PC-3 (cell line): ENCODE measurements around the gene SLC31A1. TPM values are rescaled to one million over a fixed set of nuclear protein-coding genes. Genes with fewer than 3 reads are reported as not detected.

ENCODE experiments used
- ATAC-seq: fragments of 200-7000 bp; cut with Tn5 transposase; 2 replicates; pipeline ENCODE4 v1.9.1; 2020; ENCODE audit warnings: mild to moderate bottlenecking, moderate library complexity
- BruUV-seq: library from RNA; stranded (reverse); fragments of 400-500 nt; replicated peaks from 2 replicates; lab custom pipeline; 2021; lab: Mats Ljungman, UMichigan
- CTCF ChIA-PET: fragments of 300-600 bp; sonication (Branson Sonifier 250); formaldehyde crosslinking; loops from one replicate; lab custom pipeline; 2022; ENCODE audit warnings: antibody characterized with exemption; lab: Charles Lee
- POLR2A ChIA-PET: fragments of 300-600 bp; sonication (Branson Sonifier 250); formaldehyde crosslinking; loops from one replicate; lab custom pipeline; 2022; ENCODE audit warnings: antibody characterized with exemption; ENCODE audit not compliant: unreplicated experiment; lab: Charles Lee
- DNase-seq: peaks from one replicate; pipeline ENCODE4 v3.0.0-alpha.2; 2015
- H2AFZ ChIP-seq: fragments of 300-600 bp; sonication (generic); 2 replicates; pipeline ENCODE4 v1.6.0; 2016; ENCODE audit warnings: antibody characterized with exemption, low read length
- H3F3A ChIP-seq: fragments of 300-600 bp; sonication (generic); one replicate; pipeline ENCODE4 v1.6.0; 2017; ENCODE audit warnings: antibody characterized with exemption, low read length, control low read depth, mild to moderate bottlenecking; ENCODE audit not compliant: unreplicated experiment
- H3K27ac ChIP-seq: fragments of 300-600 bp; sonication (generic); 2 replicates; pipeline ENCODE4 v1.5.1; 2016; ENCODE audit warnings: mild to moderate bottlenecking, low read length
- H3K27me3 ChIP-seq: fragments of 300-600 bp; sonication (generic); 2 replicates; pipeline ENCODE4 v1.6.1; 2016; ENCODE audit warnings: low read length, mixed read lengths
- H3K36me3 ChIP-seq: fragments of 300-600 bp; sonication (generic); 2 replicates; pipeline ENCODE4 v1.6.1; 2016; ENCODE audit warnings: low read depth, mixed run types, low read length, mixed read lengths
- H3K4me1 ChIP-seq: fragments of 300-600 bp; sonication (generic); 2 replicates; pipeline ENCODE4 v1.5.1; 2016; ENCODE audit warnings: low read length; ENCODE audit not compliant: insufficient read depth
- H3K4me2 ChIP-seq: fragments of 300-600 bp; sonication (generic); 2 replicates; pipeline ENCODE4 v1.6.0; 2016; ENCODE audit warnings: low read length
- H3K4me3 ChIP-seq: fragments of 300-600 bp; sonication (generic); 2 replicates; pipeline ENCODE4 v1.5.1; 2016; ENCODE audit warnings: mild to moderate bottlenecking, low read length, mixed read lengths
- H3K79me2 ChIP-seq: fragments of 300-600 bp; sonication (generic); 2 replicates; pipeline ENCODE4 v1.6.1; 2017; ENCODE audit warnings: low read length, mixed read lengths
- H3K9ac ChIP-seq: fragments of 300-600 bp; sonication (generic); 2 replicates; pipeline ENCODE4 v1.6.0; 2016; ENCODE audit warnings: mild to moderate bottlenecking, low read length
- H3K9me2 ChIP-seq: fragments of 300-600 bp; sonication (generic); replicated peaks from 2 replicates; pipeline ENCODE4 v1.6.1; 2016; ENCODE audit warnings: mixed run types, low read length, mixed read lengths
- H3K9me3 ChIP-seq: fragments of 300-600 bp; sonication (generic); 2 replicates; pipeline ENCODE4 v1.6.1; 2016; ENCODE audit warnings: low read length, mixed read lengths
- H4K20me1 ChIP-seq: fragments of 300-600 bp; sonication (generic); 2 replicates; pipeline ENCODE4 v1.6.1; 2016; ENCODE audit warnings: low read length, mixed read lengths
- CTCF ChIP-seq: fragments of 300-600 bp; sonication (generic); conservative IDR thresholded peaks from 2 replicates; pipeline ENCODE4 v1.5.1; 2017; ENCODE audit warnings: antibody characterized with exemption, low read depth, mild to moderate bottlenecking, low read length
- EZH2 ChIP-seq: fragments of 300-600 bp; sonication (generic); IDR thresholded peaks from one replicate; pipeline ENCODE4 v1.6.1; 2017; ENCODE audit warnings: antibody characterized with exemption, mild to moderate bottlenecking, low read length; ENCODE audit not compliant: unreplicated experiment
- EZH2phosphoT487 ChIP-seq: fragments of 300-600 bp; sonication (generic); IDR thresholded peaks from 2 replicates; pipeline ENCODE4 v1.6.1; 2018; ENCODE audit warnings: mild to moderate bottlenecking, antibody characterized with exemption, low read length, borderline replicate concordance
- intact Hi-C: fragments of 100-400 bp; cut with micrococcal nuclease; formaldehyde crosslinking; loops from 2 replicates; pipeline ENCODE4 v1.9.0; 2023
- total RNA-seq: library from RNA; depleted of rRNA; stranded (reverse); fragments of >200 nt; gene quantifications from 2 replicates; pipeline ENCODE4 v1.2.3, GENCODE V29; 2014

The SLC31A1 gene
- total RNA-seq, 1 experiment from 2014 or later, result 9.7 TPM

GRCh38 chr9:113258282-113258681, 36.9 kb downstream of the SLC31A1 start:
- TF ChIP-seq EZH2phosphoT487, result no peak
- TF ChIP-seq CTCF, result no peak
- no peak for TF ChIP-seq EZH2
- ChIA-PET CTCF (interaction anchor here (0.6 kb wide), 1 partner anchor 37 kb away, joined by 6 read pairs; the partner anchor contains the start of genes FKBP15 and SLC31A1), POLR2A (no interaction called here)
- no peaks in the 10 kb centered on the region for H3K36me3 ChIP-seq
- H3K4me2 ChIP-seq, result no peak overlapping the region
- no peak overlapping the region for H3K27ac ChIP-seq
- H4K20me1 ChIP-seq, result no peaks in the 10 kb centered on the region
- no peak overlapping the region for H3K9ac ChIP-seq
- no peaks in the 10 kb centered on the region for H3K79me2 ChIP-seq
- H3F3A ChIP-seq, result no peaks in the 10 kb centered on the region
- ATAC-seq (no peak), DNase-seq (no peak)
- no TSS peak for BruUV-seq
- intact Hi-C loops, result no loop called here
- no peak overlapping the region for H2AFZ ChIP-seq
- H3K9me3 ChIP-seq, result no peaks in the 10 kb centered on the region
- no peaks in the 10 kb centered on the region for H3K9me2 ChIP-seq
- H3K27me3 ChIP-seq, result no peaks in the 10 kb centered on the region
- H3K4me1 ChIP-seq, result no peaks in the 10 kb centered on the region
- H3K4me3 ChIP-seq, result no peak overlapping the region

GRCh38 chr9:113261917-113262671, 40.8 kb downstream of the SLC31A1 start:
- H3K4me3 ChIP-seq, result no peak overlapping the region
- TF ChIP-seq EZH2 (no peak), EZH2phosphoT487 (no peak), CTCF (no peak)
- ChIA-PET POLR2A (no interaction called here), CTCF (no interaction called here)
- H3K9me3 ChIP-seq, result no peaks in the 10 kb centered on the region
- no TSS peak for BruUV-seq
- H3F3A ChIP-seq, result no peaks in the 10 kb centered on the region
- H4K20me1 ChIP-seq, result no peaks in the 10 kb centered on the region
- no peak overlapping the region for H3K9ac ChIP-seq
- no peak for DNase-seq
- H3K79me2 ChIP-seq, result no peaks in the 10 kb centered on the region
- H2AFZ ChIP-seq, result no peak overlapping the region
- H3K9me2 ChIP-seq, result no peaks in the 10 kb centered on the region
- ATAC-seq, result no peak
- no peak overlapping the region for H3K4me2 ChIP-seq
- H3K4me1 ChIP-seq, result no peaks in the 10 kb centered on the region
- H3K27ac ChIP-seq, result no peak overlapping the region
- no peaks in the 10 kb centered on the region for H3K27me3 ChIP-seq
- intact Hi-C loops, result no loop called here
- no peaks in the 10 kb centered on the region for H3K36me3 ChIP-seq

- intact Hi-C loops, result no loop called here
- Histone ChIP-seq H3K9me2 (no peaks in the 10 kb centered on the region), H3K36me3 (peaks cover 3% of the 10 kb centered on the region; the same call in 1 of the 2 replicates), H3K4me3 (no peak overlapping the region), H3K27me3 (no peaks in the 10 kb centered on the region), H2AFZ (no peak overlapping the region), H3K27ac (no peak overlapping the region), H3K9me3 (no peaks in the 10 kb centered on the region), H3K9ac (no peak overlapping the region), H4K20me1 (no peaks in the 10 kb centered on the region), H3F3A (no peaks in the 10 kb centered on the region), H3K79me2 (no peaks in the 10 kb centered on the region), H3K4me1 (no peaks in the 10 kb centered on the region), H3K4me2 (no peak overlapping the region)
- ATAC-seq, result no peak
- no TSS peak for BruUV-seq
- TF ChIP-seq CTCF, result no peak
- no peak for TF ChIP-seq EZH2phosphoT487
- no peak for TF ChIP-seq EZH2
- CTCF ChIA-PET, result no interaction called here
- DNase-seq, result no peak
- POLR2A ChIA-PET, result no interaction called here
These were observed 44.8 kb downstream of the SLC31A1 start for GRCh38 chr9:113266174-113266573.
